ENCODE measurements around the gene CTNND2.
A peak's percentile ranks its signal among the peaks of the same experiment; 100 is the strongest.

CTNND2 gene

DNA sequence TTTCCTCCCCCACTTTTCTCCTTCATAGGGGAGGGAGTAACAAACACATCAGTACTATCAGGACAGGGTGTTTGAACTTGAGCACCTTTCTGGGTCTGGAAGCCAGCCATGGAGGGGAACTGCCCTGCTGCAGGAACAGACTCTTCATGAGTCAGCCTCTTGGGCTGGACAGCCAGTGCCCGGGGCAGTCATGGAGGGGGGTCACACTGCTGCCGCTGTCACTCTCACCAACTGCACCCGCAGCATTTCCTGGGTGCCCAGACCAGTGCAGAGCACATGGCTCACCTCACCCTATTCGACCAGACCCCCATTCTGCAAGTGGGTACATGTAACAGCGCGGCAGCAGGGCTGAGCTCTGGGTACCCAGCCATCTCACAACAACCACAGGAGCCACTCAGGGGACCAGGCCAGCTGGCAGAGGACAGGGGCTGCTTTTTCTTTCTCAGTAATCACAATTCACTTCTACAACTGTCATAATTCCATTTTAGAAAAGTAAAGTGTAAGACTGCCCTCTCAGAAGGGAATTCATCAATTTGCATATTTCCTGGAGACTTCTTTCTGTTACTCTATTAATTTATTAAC lies 118.4 kb downstream of the CTNND2 start:
- no peaks in the 10 kb centered on the region for H3K36me3 Mint-ChIP-seq
- no peak overlapping the region for H3K4me3 Mint-ChIP-seq
- no peak overlapping the region for H3K27ac Mint-ChIP-seq
- no peaks in the 10 kb centered on the region for H3K4me1 Mint-ChIP-seq
- DNase-seq (no peak), ATAC-seq (replicated peaks) (no peak)
- no peaks in the 10 kb centered on the region for H3K27me3 Mint-ChIP-seq
- peaks cover 5 to 7% of the 10 kb centered on the region in 2 donors for H3K9me3 Mint-ChIP-seq

DNA sequence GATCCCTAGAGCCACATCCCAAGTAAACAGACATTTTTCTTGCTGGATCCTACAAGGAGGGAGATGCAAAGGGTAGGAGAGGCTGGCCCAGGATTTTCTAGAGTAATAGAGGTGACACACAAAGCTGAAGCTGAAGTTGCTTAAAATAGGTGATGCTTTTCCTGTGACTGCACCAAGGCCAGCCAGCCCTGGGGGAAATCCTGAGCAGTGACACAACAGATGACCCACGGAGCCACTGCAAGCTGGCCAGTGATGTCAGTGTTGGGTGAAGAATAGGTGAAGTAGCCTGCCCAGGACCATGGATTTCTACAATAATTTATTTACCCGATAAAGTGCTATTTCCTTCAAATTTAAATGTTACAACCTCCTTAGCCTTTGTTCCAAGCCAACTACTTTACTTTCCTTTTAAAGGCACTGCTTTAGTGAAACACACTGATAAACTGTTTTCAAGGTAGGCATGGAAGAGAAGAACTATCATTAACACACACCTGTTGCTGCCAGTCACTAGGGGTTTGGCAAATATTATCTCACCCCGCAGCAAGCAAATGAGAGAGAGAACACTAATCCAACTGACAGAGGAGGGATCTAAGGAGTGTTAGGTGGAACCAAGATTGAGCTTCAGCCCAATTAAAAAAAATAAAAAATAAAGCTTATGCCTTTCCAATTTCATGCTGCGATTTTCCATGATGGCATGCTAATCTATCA lies 123.5 kb downstream of the CTNND2 start:
- H3K9me3 Mint-ChIP-seq = peaks cover 2 to 6% of the 10 kb centered on the region in 2 donors
- H3K36me3 Mint-ChIP-seq = no peaks in the 10 kb centered on the region
- no peak for DNase-seq
- H3K4me3 Mint-ChIP-seq = no peak overlapping the region
- no peaks in the 10 kb centered on the region for H3K27me3 Mint-ChIP-seq
- no peak for ATAC-seq (replicated peaks)
- no peaks in the 10 kb centered on the region for H3K4me1 Mint-ChIP-seq
- H3K27ac Mint-ChIP-seq = no peak overlapping the region

GRCh38 chr5:11777096-11777495 lies 127.2 kb downstream of the CTNND2 start:
- H3K4me3 Mint-ChIP-seq = no peak overlapping the region
- H3K27ac Mint-ChIP-seq = no peak overlapping the region
- no peaks in the 10 kb centered on the region for H3K27me3 Mint-ChIP-seq
- peaks cover 4 to 7% of the 10 kb centered on the region in 2 donors for H3K9me3 Mint-ChIP-seq
- H3K4me1 Mint-ChIP-seq = no peaks in the 10 kb centered on the region
- no peak for ATAC-seq (replicated peaks)
- DNase-seq = no peak
- H3K36me3 Mint-ChIP-seq = no peaks in the 10 kb centered on the region

GRCh38 chr5:11770310-11770709 lies 133.9 kb downstream of the CTNND2 start:
- H3K36me3 Mint-ChIP-seq = no peaks in the 10 kb centered on the region
- no peak overlapping the region for H3K27ac Mint-ChIP-seq
- ATAC-seq (replicated peaks) = no peak

DNA sequence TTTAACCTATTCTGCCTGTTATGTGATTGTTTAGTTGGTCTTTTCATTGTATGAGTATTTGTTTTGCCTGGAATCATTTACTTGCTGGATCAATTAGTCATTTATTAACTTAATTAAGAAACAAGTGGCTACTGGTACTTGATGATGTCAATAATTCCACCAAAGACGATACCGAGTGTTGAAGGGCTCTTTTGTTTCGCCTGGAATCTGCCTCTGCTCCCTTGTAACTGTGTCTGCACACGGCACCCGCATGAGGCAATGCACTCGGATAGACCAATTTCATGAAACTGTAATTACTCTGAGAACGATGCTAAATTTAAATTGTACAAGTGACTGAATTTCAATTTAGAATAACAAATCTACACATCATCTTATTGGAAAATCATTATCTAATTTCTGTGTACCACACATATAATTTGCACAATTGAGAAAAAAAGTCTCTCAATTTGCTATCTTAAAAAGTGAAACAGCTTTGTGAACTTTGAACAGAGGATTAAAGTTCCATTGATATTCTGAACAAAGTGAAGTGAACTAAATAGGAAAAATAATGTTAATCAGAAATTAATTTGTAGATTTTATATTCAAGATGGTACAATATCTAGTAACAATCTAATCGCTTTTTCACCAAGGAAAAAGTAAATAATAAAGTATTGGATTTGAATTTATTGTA lies 143.2 kb downstream of the CTNND2 start:
- no peaks in the 10 kb centered on the region for H3K36me3 Mint-ChIP-seq
- H3K4me3 Mint-ChIP-seq = no peak overlapping the region
- DNase-seq (no peak), ATAC-seq (replicated peaks) (no peak)
- H3K4me1 Mint-ChIP-seq = no peaks in the 10 kb centered on the region
- no peak overlapping the region for H3K27ac Mint-ChIP-seq
- H3K27me3 Mint-ChIP-seq = no peaks in the 10 kb centered on the region
- peaks cover 8 to 12% of the 10 kb centered on the region in 2 donors for H3K9me3 Mint-ChIP-seq

More at GRCh38 chr5:11770310-11770709, 133.9 kb downstream of the CTNND2 start:
- no peaks in the 10 kb centered on the region for H3K27me3 Mint-ChIP-seq
- H3K4me3 Mint-ChIP-seq = no peak overlapping the region
- DNase-seq = no peak
- peaks cover 1 to 3% of the 10 kb centered on the region in 2 donors for H3K9me3 Mint-ChIP-seq
- H3K4me1 Mint-ChIP-seq = no peaks in the 10 kb centered on the region

DNA sequence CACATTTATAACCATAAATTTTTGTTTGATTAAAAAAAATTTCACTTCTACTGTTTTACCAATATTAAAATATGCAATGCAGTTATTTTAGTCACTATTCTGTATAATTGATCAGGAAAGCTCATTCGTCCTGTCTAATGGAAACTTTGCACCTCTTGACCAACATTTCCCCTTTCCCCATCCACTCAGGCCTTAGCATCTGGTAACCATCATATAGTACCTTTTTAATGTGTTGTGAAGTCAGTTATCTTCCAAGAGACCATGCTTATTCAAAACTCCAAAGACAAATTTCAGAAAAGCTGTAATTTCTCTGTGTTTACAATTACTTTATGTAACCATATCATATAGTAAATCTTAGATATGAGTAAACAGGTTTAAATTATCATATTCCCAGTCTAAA lies 145.9 kb downstream of the CTNND2 start:
- H3K27me3 Mint-ChIP-seq = no peaks in the 10 kb centered on the region
- peaks cover 7 to 8% of the 10 kb centered on the region in 2 donors for H3K9me3 Mint-ChIP-seq
- no peak overlapping the region for H3K27ac Mint-ChIP-seq
- no peaks in the 10 kb centered on the region for H3K4me1 Mint-ChIP-seq
- no peaks in the 10 kb centered on the region for H3K36me3 Mint-ChIP-seq
- no peak overlapping the region for H3K4me3 Mint-ChIP-seq
- ATAC-seq (replicated peaks) (no peak), DNase-seq (no peak)

GRCh38 chr5:11757661-11758060 lies 146.6 kb downstream of the CTNND2 start:
- no peak for ATAC-seq (replicated peaks)
- no peaks in the 10 kb centered on the region for H3K4me1 Mint-ChIP-seq
- no peak for DNase-seq

DNA sequence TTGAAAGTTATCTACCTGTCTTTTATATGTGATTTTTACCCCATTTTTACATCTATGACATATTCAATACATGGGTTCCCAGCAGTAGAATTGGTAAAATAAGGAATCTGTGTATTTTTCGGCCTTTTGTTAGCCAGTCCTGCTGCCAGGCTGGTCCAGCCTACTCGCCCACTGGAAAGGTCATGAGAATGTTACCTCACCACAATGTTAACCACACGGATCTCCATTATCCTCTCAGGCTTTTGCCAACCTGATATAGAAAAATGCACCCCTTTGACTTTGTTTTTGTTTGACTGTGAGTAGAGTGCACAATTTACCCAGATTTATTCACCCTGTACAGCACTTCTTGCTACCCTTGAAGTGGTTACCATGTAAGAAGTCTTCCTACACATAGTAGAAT lies 167.2 kb downstream of the CTNND2 start:
- H3K4me3 Mint-ChIP-seq = no peak overlapping the region
- no peaks in the 10 kb centered on the region for H3K27me3 Mint-ChIP-seq
- no peak overlapping the region for H3K27ac Mint-ChIP-seq
- no peaks in the 10 kb centered on the region for H3K36me3 Mint-ChIP-seq
- no peaks in the 10 kb centered on the region for H3K4me1 Mint-ChIP-seq
- peaks cover 2 to 9% of the 10 kb centered on the region in 2 donors for H3K9me3 Mint-ChIP-seq
- DNase-seq (no peak), ATAC-seq (replicated peaks) (no peak)

More at GRCh38 chr5:11757661-11758060, 146.6 kb downstream of the CTNND2 start:
- Mint-ChIP-seq H3K27me3 (no peaks in the 10 kb centered on the region), H3K36me3 (no peaks in the 10 kb centered on the region), H3K4me3 (no peak overlapping the region), H3K27ac (no peak overlapping the region), H3K9me3 (peaks cover under 1% of the 10 kb centered on the region in 2 donors)

DNA sequence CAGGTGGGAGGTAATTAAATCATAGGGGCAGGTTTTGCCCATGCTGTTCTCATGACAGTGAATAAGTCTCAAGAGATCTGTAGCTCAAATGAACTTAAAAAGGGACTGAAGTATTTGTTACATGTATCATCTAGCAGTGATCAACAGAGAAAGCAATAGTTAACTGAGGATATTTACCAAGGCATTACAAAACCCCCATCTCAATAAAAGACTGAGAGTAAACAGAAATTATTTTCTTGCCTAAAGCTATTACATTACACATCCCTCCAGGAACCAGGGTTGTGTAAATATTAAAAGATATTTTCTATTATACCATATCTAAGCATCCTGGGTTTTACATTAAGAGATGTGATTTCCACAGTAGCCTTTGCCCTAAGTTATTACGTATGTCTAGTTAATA lies 169.9 kb downstream of the CTNND2 start:
- Mint-ChIP-seq H3K4me1 (no peaks in the 10 kb centered on the region), H3K27me3 (no peaks in the 10 kb centered on the region)

GRCh38 chr5:11733840-11734192 lies 170.4 kb downstream of the CTNND2 start:
- DNase-seq = no peak
- Mint-ChIP-seq H3K9me3 (peaks cover 2 to 3% of the 10 kb centered on the region in 2 donors), H3K4me1 (no peaks in the 10 kb centered on the region), H3K27me3 (no peaks in the 10 kb centered on the region), H3K27ac (no peak overlapping the region), H3K4me3 (no peak overlapping the region), H3K36me3 (no peaks in the 10 kb centered on the region)
- no peak for ATAC-seq (replicated peaks)

More for the DNA sequence above, 169.9 kb downstream of the CTNND2 start:
- ATAC-seq (replicated peaks) = no peak
- peaks cover 2 to 4% of the 10 kb centered on the region in 2 donors for H3K9me3 Mint-ChIP-seq
- H3K4me3 Mint-ChIP-seq = no peak overlapping the region
- DNase-seq = no peak
- no peaks in the 10 kb centered on the region for H3K36me3 Mint-ChIP-seq
- H3K27ac Mint-ChIP-seq = no peak overlapping the region

- ATAC-seq (replicated peaks) = no peak
- Mint-ChIP-seq H3K4me3 (no peak overlapping the region), H3K27me3 (no peaks in the 10 kb centered on the region)
Observed at GRCh38 chr5:11733185-11733839, 170.9 kb downstream of the CTNND2 start.

DNA sequence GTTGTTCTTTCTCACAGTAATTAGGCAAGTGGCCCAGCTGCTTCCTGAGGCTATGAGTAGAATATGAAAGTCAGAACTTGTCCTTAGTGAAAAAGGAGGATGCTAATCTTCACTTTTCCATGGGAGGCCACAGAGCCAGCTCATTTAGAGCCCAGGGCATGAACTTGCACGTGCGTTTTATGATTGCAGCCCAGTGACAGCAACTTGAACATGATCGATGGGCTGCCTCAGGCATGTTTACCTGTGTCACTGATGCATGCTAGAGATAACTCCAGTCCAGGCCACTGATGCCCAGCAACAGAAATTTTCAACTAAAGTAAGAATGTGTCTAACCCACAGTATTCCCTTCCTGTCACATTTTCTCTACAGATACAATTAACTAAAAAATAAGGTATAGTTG lies 179.3 kb downstream of the CTNND2 start:
- H3K9me3 Mint-ChIP-seq = peaks cover 0 to 1% of the 10 kb centered on the region in 2 donors
- no peak overlapping the region for H3K27ac Mint-ChIP-seq
- no peaks in the 10 kb centered on the region for H3K4me1 Mint-ChIP-seq
- no peaks in the 10 kb centered on the region for H3K27me3 Mint-ChIP-seq
- no peak overlapping the region for H3K4me3 Mint-ChIP-seq
- DNase-seq (no peak), ATAC-seq (replicated peaks) (no peak)
- H3K36me3 Mint-ChIP-seq = no peaks in the 10 kb centered on the region

More at GRCh38 chr5:11733185-11733839, 170.9 kb downstream of the CTNND2 start:
- H3K27ac Mint-ChIP-seq = no peak overlapping the region
- no peak for DNase-seq
- no peaks in the 10 kb centered on the region for H3K4me1 Mint-ChIP-seq
- peaks cover 0 to 2% of the 10 kb centered on the region in 2 donors for H3K9me3 Mint-ChIP-seq
- H3K36me3 Mint-ChIP-seq = no peaks in the 10 kb centered on the region

DNA sequence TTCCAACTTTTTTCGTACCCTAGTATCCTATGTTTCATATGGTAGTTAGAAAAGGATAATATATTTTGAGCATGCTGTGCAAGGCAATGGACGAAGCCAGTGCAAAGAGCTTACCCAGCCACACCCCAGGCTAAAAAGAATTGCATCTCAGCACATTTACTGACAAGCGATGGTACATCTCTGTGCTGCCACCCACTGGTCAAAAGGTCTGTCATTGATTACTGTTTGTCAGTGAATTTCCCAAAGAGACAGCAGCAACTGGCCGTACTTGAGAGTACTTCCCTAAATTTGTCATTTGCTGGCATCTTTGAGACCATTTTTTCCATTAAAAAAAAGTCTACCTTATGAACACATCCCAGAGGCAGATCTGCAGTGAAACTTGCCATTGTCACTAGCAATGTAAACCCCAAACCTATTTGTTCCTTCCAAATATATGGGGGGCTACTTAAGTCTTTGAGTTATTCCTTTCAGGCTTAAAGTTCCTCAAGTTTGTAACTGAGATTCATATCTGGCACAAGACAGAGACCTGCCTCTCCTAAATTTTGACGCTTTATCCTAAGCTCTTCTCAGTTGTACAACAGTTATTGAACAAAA lies 184.3 kb downstream of the CTNND2 start:
- Mint-ChIP-seq H3K9me3 (peaks cover 0 to 3% of the 10 kb centered on the region in 2 donors), H3K27me3 (no peaks in the 10 kb centered on the region), H3K4me3 (no peak overlapping the region), H3K4me1 (no peaks in the 10 kb centered on the region), H3K36me3 (no peaks in the 10 kb centered on the region), H3K27ac (no peak overlapping the region)
- ATAC-seq (replicated peaks) (peak; percentile 51 to 53), DNase-seq (no peak)

DNA sequence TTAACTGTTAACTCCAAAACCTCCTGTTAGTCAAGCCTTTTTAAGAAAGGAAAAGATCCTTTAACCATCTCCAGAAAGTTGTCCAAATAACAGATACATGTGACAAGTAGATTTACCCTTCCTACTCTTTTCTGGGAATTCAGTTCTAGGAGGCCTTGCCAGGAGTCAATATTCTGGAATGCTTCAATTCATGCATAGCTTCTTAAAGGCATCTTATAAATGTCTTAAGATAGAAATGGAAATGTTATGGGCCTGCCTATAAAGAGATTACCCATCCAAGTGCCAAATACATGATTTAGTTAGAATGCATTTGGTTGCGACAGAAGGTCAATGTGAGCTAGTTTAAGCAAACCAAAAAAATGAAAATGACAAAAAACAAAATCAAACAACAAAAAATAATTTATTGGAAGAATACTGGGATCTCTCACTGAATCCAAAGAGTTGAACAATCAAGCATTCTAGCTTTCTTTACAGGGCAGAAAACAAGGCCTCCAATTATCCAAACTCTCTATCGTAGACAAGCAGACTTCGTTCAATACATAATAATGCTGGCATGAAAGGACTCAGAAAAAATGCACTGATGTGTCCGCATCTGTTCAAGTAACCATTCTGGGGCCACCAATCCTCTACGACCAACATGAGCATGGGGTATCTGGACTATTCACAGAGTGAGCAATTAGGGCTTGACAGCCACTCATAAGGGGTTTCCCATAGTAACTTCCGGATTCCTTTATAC lies 188.6 kb downstream of the CTNND2 start:
- Mint-ChIP-seq H3K4me3 (no peak overlapping the region), H3K36me3 (no peaks in the 10 kb centered on the region), H3K4me1 (no peaks in the 10 kb centered on the region), H3K27me3 (no peaks in the 10 kb centered on the region), H3K27ac (no peak overlapping the region), H3K9me3 (peaks cover 0 to 2% of the 10 kb centered on the region in 2 donors)
- no peak for DNase-seq
- ATAC-seq (replicated peaks) = no peak
